OCI-LY3 (cell line): ENCODE data around the gene QARS1.

Experiments
- H2AFZ ChIP-seq: fragments of 200-600, 300-600 bp; shearing (Covaris generic); 2 replicates; pipeline ENCODE4 v1.6.0; 2014; ENCODE audit warnings: antibody characterized with exemption, low read depth, low read length
- H3K27ac ChIP-seq: fragments of 200-600, 300-600 bp; sonication (generic); 2 replicates; pipeline ENCODE4 v1.5.1; 2014; ENCODE audit warnings: mild to moderate bottlenecking, low read length, moderate library complexity, mixed read lengths
- H3K27me3 ChIP-seq: fragments of 200-600, 300-600 bp; sonication (generic); 2 replicates; pipeline ENCODE4 v1.6.1; 2014; ENCODE audit warnings: low read depth, low read length, mixed read lengths
- H3K36me3 ChIP-seq: fragments of 200-600, 300-600 bp; sonication (generic); replicated peaks from 2 replicates; pipeline ENCODE3; 2014; ENCODE audit warnings: low read depth, low read length, mixed read lengths
- H3K4me1 ChIP-seq: fragments of 300-600, 200-600 bp; sonication (generic); 2 replicates; pipeline ENCODE4 v1.6.1; 2014; ENCODE audit warnings: low read length, mixed read lengths
- H3K4me2 ChIP-seq: fragments of 200-600, 300-600 bp; sonication (generic); 2 replicates; pipeline ENCODE4 v1.6.1; 2014; ENCODE audit warnings: low read length, mixed read lengths
- H3K4me3 ChIP-seq: fragments of 300-600, 200-600 bp; sonication (generic); 2 replicates; pipeline ENCODE4 v1.5.1; 2014; ENCODE audit warnings: antibody characterized with exemption, mild to moderate bottlenecking, low read length, moderate library complexity
- H3K79me2 ChIP-seq: fragments of 300-600, 200-600 bp; shearing (Covaris generic); 2 replicates; pipeline ENCODE4 v1.6.1; 2014; ENCODE audit warnings: mild to moderate bottlenecking, low read length, mixed read lengths
- H3K9ac ChIP-seq: fragments of 300-600, 200-600 bp; shearing (Covaris generic); 2 replicates; pipeline ENCODE4 v1.6.0; 2014; ENCODE audit warnings: mild to moderate bottlenecking, low read length, moderate library complexity
- H3K9me3 ChIP-seq: fragments of 200-600, 300-600 bp; shearing (Covaris generic); 2 replicates; pipeline ENCODE4 v1.6.1; 2014; ENCODE audit warnings: low read length, mixed read lengths; ENCODE audit not compliant: insufficient read depth
- H4K20me1 ChIP-seq: fragments of 200-600, 300-600 bp; sonication (generic); 2 replicates; pipeline ENCODE4 v1.6.1; 2016; ENCODE audit warnings: low read length, mixed read lengths; ENCODE audit not compliant: insufficient read depth
- EZH2phosphoT487 ChIP-seq: fragments of 200-600 bp; shearing (Covaris generic); IDR thresholded peaks from 2 replicates; pipeline ENCODE4 v1.6.1; 2018; ENCODE audit warnings: antibody characterized with exemption, mixed run types, low read depth
- TF ChIP-seq, protein P1 (sequence below): fragments of 200-600, 300-600 bp; sonication (generic); IDR thresholded peaks from 2 replicates; pipeline ENCODE4 v1.5.1; 2014; ENCODE audit warnings: antibody characterized with exemption, low read length, low read depth

QARS1 gene

DNA sequence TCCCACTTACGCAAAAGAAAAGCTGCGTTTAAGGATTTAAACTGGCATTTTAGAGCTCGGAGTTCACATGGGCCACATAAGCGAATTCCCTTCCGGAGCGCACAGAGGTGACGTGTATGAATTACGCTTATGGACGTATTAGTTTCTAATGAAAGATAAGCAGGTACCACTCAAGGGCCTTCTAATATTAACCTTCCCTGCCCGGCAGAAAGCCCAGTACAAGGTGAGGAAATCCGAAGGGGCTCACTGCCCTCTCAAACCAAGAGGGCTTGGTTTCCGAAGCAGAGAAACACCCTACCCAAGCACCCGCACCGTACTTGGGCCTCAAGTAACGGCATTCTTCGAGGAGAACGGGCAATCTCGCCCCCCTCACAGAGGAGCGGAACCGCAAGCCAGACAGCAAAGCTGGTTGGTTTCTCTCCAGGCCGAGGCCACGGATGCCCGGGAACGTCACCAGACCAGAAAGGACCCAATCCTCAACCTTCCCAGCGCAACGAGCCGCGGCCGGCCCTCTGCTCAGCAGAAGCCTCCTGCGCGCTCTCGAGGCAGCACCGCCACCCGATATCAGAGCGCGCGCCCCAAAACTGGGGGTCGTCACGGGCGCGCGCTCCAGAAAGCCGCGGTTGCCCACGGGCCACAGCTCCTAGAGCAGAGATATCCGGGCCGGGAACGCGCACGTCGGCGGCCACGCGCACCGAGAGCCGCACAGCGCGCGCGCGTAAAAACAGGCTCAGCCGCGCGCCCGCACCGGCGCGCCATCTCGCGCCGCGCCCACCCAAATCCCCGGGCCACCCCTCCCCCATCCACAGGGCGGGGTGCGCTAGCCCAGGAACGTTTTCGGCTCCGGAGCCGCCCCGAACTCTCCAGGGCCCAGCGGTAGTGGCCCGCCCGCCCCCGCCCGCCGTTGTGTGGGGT lies 11.4 kb downstream of the QARS1 start:
- H4K20me1 ChIP-seq, result peaks cover 21% of the 10 kb centered on the region; the same call in 1 of the 2 replicates
- peak overlapping the region; percentile 81 for H3K4me3 ChIP-seq
- H3K27ac ChIP-seq, result peak overlapping the region; percentile 83
- peaks cover 53% of the 10 kb centered on the region for H3K79me2 ChIP-seq
- no peaks in the 10 kb centered on the region for H3K9me3 ChIP-seq
- H3K36me3 ChIP-seq, result peaks cover 23% of the 10 kb centered on the region
- H3K4me2 ChIP-seq, result peak overlapping the region; percentile 88
- H3K27me3 ChIP-seq, result no peaks in the 10 kb centered on the region
- TF ChIP-seq, protein P1, sequence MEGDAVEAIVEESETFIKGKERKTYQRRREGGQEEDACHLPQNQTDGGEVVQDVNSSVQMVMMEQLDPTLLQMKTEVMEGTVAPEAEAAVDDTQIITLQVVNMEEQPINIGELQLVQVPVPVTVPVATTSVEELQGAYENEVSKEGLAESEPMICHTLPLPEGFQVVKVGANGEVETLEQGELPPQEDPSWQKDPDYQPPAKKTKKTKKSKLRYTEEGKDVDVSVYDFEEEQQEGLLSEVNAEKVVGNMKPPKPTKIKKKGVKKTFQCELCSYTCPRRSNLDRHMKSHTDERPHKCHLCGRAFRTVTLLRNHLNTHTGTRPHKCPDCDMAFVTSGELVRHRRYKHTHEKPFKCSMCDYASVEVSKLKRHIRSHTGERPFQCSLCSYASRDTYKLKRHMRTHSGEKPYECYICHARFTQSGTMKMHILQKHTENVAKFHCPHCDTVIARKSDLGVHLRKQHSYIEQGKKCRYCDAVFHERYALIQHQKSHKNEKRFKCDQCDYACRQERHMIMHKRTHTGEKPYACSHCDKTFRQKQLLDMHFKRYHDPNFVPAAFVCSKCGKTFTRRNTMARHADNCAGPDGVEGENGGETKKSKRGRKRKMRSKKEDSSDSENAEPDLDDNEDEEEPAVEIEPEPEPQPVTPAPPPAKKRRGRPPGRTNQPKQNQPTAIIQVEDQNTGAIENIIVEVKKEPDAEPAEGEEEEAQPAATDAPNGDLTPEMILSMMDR, result no peak
- TF ChIP-seq EZH2phosphoT487, result no peak
- H2AFZ ChIP-seq, result peak overlapping the region; percentile 7; the same call in 1 of the 2 replicates
- H3K4me1 ChIP-seq, result peaks cover 10% of the 10 kb centered on the region
- peak overlapping the region; percentile 87 for H3K9ac ChIP-seq

- H3K4me3 ChIP-seq, result no peak overlapping the region
- H3K27me3 ChIP-seq, result no peaks in the 10 kb centered on the region
- peaks cover 2% of the 10 kb centered on the region; the same call in 1 of the 2 replicates for H3K4me1 ChIP-seq
- peaks cover 94% of the 10 kb centered on the region for H3K79me2 ChIP-seq
- peaks cover 28% of the 10 kb centered on the region for H4K20me1 ChIP-seq
- H3K27ac ChIP-seq, result no peak overlapping the region
- no peak overlapping the region for H3K9ac ChIP-seq
- no peaks in the 10 kb centered on the region for H3K9me3 ChIP-seq
- no peak overlapping the region for H2AFZ ChIP-seq
- H3K4me2 ChIP-seq, result no peak overlapping the region
- TF ChIP-seq, protein P1, result no peak
- TF ChIP-seq EZH2phosphoT487, result no peak
- H3K36me3 ChIP-seq, result peaks cover 19% of the 10 kb centered on the region
These were observed 23.1 kb downstream of the QARS1 start for GRCh38 chr3:49081429-49081828.

- Histone ChIP-seq H3K9ac (no peak overlapping the region), H3K79me2 (peaks cover 76% of the 10 kb centered on the region), H3K4me1 (peaks cover 2% of the 10 kb centered on the region; the same call in 1 of the 2 replicates), H3K27me3 (no peaks in the 10 kb centered on the region), H3K4me2 (no peak overlapping the region), H3K27ac (no peak overlapping the region), H2AFZ (no peak overlapping the region), H4K20me1 (peaks cover 22% of the 10 kb centered on the region), H3K4me3 (no peak overlapping the region), H3K36me3 (peaks cover 25% of the 10 kb centered on the region), H3K9me3 (no peaks in the 10 kb centered on the region)
- no peak for TF ChIP-seq EZH2phosphoT487
- TF ChIP-seq, protein P1, result no peak
These were observed 25.3 kb downstream of the QARS1 start for GRCh38 chr3:49079270-49079669.

DNA sequence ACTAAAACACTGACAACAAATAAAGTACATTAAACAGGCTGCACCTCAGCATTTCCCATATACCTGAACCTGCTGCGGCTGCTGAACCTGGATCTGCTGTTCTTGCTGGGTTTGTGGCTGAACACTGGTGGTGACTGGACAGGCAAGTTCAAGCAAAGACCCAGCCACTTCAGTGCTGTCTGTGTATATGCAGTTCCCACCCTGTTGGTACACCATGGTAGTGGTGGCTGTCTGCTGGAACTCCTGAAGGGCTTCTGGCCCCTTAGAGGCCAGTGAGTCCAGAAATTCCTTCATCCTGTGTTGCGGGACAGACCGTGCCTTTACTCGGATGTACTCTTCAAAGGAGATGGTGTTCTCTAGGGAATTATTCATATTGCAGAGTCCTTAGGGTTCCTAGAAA lies 27.9 kb downstream of the QARS1 start:
- H3K4me1 ChIP-seq, result peaks cover 2% of the 10 kb centered on the region; the same call in 1 of the 2 replicates
- no peak overlapping the region for H3K4me2 ChIP-seq
- H3K9ac ChIP-seq, result no peak overlapping the region
- no peak for TF ChIP-seq EZH2phosphoT487
- TF ChIP-seq, protein P1, result no peak
- H4K20me1 ChIP-seq, result peaks cover 19% of the 10 kb centered on the region
- no peaks in the 10 kb centered on the region for H3K27me3 ChIP-seq
- no peak overlapping the region for H3K27ac ChIP-seq
- no peak overlapping the region for H2AFZ ChIP-seq
- H3K36me3 ChIP-seq, result peaks cover 38% of the 10 kb centered on the region
- no peaks in the 10 kb centered on the region for H3K9me3 ChIP-seq
- H3K79me2 ChIP-seq, result peaks cover 66% of the 10 kb centered on the region
- no peak overlapping the region for H3K4me3 ChIP-seq
